KOPT-K1 (cell line): ENCODE data around the gene HAL.

Experiments
- H3K27ac ChIP-seq: fragments of 200-600 bp; sonication (generic); 2 replicates; pipeline ENCODE4 v1.5.1; 2016; ENCODE audit warnings: antibody characterized with exemption, mild to moderate bottlenecking, low read depth, low read length; ENCODE audit not compliant: poor library complexity, severe bottlenecking
- H3K36me3 ChIP-seq: fragments of 200-600 bp; sonication (generic); 2 replicates; pipeline ENCODE4 v1.5.1; 2017; ENCODE audit warnings: antibody characterized with exemption, mild to moderate bottlenecking, low read length, moderate library complexity; ENCODE audit not compliant: insufficient read depth
- H3K9me3 ChIP-seq: fragments of 200-600 bp; sonication (generic); 2 replicates; pipeline ENCODE4 v1.5.1; 2017; ENCODE audit warnings: antibody characterized with exemption, low read length, mild to moderate bottlenecking; ENCODE audit not compliant: insufficient read depth, poor library complexity, severe bottlenecking

Gene HAL

DNA sequence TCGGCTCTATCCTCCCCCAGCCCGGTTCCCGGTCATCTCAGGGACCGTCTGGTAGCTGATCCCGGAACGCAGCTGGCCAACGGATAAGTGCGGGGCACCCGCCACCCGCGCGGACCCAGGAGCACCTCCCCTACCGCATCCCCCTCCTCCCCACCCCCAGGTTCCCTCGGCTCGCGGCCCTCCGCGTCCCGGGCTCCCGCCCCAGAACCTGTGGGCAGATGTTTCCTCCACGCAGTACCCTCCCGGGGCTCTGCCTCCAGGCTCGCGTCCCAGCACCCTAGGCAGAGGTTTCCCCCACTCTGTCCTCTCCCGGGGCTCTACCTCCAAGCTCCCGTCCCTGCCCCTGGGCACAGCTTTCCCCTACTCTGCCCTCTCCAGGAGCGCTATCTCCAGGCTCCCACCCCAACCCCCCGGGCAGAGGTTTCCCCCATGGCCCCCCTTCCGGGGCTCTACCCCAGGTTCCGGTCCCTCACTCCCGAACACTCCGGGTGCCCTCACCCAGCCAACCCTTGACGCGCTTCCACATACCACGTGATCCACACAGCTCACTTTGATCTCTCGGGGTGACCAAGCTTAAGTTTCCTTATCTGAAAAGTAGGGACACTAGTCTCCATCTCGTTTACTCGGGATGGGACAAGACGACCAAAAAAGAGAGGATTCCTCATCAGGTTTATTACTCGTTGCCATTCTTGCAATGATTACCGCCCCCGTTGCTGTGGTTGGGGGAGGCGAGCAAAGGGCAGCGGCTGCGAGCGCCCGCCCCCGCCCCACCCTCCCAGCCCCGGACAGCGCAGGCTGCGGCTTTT is 53.4 kb downstream of the HAL start, which contains the start of gene CCDC38:
CCDC38 (minus strand) TSS at position 91 of the 806 bp plus-strand sequence. CDS start 6,105 bp downstream, outside the sequence.
- Histone ChIP-seq H3K36me3 (no peaks in the 10 kb centered on the region), H3K27ac (peak within 1 kb of the TSS; percentile 69), H3K9me3 (no peaks in the 10 kb centered on the region)

DNA sequence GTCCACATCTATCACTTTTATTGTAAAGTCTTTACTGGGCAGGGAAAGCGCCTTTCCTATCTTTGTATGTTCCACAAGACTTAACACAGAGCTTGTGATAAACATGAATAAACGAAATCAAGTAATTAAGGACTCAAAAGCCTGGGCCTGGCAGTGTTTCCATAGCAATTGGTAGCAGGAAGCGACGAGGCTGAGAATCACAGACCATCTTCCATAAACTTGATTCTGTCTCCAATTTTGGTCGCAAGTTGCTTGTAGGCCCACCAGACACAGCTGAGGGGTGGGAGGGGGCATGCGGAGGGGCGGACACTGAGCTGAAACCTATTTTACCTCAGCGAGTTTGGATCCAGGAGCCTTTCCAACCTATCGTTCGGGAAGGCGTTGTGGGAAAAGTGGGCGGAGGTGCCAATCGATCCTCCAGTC is 54.0 kb downstream of the HAL start:
- Histone ChIP-seq H3K27ac (peak overlapping the region; percentile 69), H3K36me3 (no peaks in the 10 kb centered on the region), H3K9me3 (no peaks in the 10 kb centered on the region)

DNA sequence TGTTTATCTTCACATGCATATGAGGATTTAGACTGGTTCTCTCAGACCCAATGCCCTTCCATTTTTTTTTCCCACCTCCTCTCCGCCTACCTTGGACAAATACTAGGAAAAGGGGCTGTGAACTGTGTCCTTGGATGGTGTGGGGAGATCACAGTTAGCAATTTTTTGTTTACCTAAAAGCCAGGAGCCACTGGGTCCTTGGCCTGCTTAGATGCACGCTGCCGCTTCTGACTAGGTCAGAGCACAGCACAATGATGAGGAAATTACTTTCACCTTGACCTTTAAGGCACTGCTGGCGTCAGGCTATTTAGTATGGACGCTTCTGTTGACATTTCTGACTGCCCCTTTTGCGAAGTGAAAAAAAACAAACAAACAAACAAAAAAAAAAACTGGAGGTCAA is 55.6 kb downstream of the HAL start:
- Histone ChIP-seq H3K27ac (no peak overlapping the region), H3K36me3 (no peaks in the 10 kb centered on the region), H3K9me3 (no peaks in the 10 kb centered on the region)
